A204.1 (cell line): ENCODE measurements around the gene MBLAC1.
"Not testable (repeated sequence)": the region's sequence is repeated elsewhere in the genome, so short reads cannot be mapped to it uniquely, and the experiment has no call there.

Experiments
- FAIRE-seq: peaks from 2 replicates; lab custom pipeline; 2012; peaks lifted over from hg19 to GRCh38; lab: Jason Lieb, UNC

Gene MBLAC1

GRCh38 chr7:100124301-100125230, 2.2 kb upstream of the MBLAC1 start:
- FAIRE-seq, result no peak

GRCh38 chr7:100126239-100126930, 382 bp upstream of the MBLAC1 start:
- no peak for FAIRE-seq

GRCh38 chr7:100127866-100128636, 1.3 kb downstream of the MBLAC1 start:
- no peak for FAIRE-seq

- FAIRE-seq, result no peak
Measured at GRCh38 chr7:100128637-100128963, 1.8 kb downstream of the MBLAC1 start.

- not testable (repeated sequence) for FAIRE-seq
Measured at GRCh38 chr7:100130220-100130607, 3.4 kb downstream of the MBLAC1 start.

GRCh38 chr7:100130608-100131453, 4.1 kb downstream of the MBLAC1 start:
- no peak for FAIRE-seq

- FAIRE-seq, result no peak
Measured at GRCh38 chr7:100132126-100132525, 5.4 kb downstream of the MBLAC1 start.

- no peak for FAIRE-seq
Measured at GRCh38 chr7:100132697-100133151, 6.0 kb downstream of the MBLAC1 start.

- no peak for FAIRE-seq
Measured at GRCh38 chr7:100137851-100138760, 11.3 kb downstream of the MBLAC1 start.

GRCh38 chr7:100141555-100141949, 14.8 kb downstream of the MBLAC1 start:
- FAIRE-seq, result no peak

GRCh38 chr7:100142461-100142860, 15.7 kb downstream of the MBLAC1 start:
- FAIRE-seq, result no peak

GRCh38 chr7:100146350-100146749, 19.6 kb downstream of the MBLAC1 start:
- not testable (repeated sequence) for FAIRE-seq

- FAIRE-seq, result no peak
Measured at GRCh38 chr7:100147278-100147677, 20.5 kb downstream of the MBLAC1 start.

GRCh38 chr7:100148225-100148558, 21.4 kb downstream of the MBLAC1 start:
- no peak for FAIRE-seq

GRCh38 chr7:100148559-100149328, 22.0 kb downstream of the MBLAC1 start, which contains the start of gene LAMTOR4:
TSS of gene LAMTOR4 (plus strand) at chr7:100148918. CDS start at chr7:100148973, 55 bp downstream.
- FAIRE-seq, result peak; percentile 99

- no peak for FAIRE-seq
Measured at GRCh38 chr7:100152404-100152803, 25.6 kb downstream of the MBLAC1 start.

GRCh38 chr7:100152937-100153666, 26.3 kb downstream of the MBLAC1 start:
- no peak for FAIRE-seq

- no peak for FAIRE-seq
Measured at GRCh38 chr7:100153708-100154535, 27.2 kb downstream of the MBLAC1 start.
